Activated gamma-delta T cell treated with anti-CD3 and anti-CD28 coated beads, Interleukin-2, amount 50 U/mL, for 16 hours (primary cell): ENCODE results near the gene MYO19.
"Not testable (repeated sequence)": the region's sequence is repeated elsewhere in the genome, so short reads cannot be mapped to it uniquely, and the experiment has no call there.

Experiments
- DNase-seq: peaks from one replicate; pipeline ENCODE4 v3.0.0-alpha.2; 2020; ENCODE audit warnings: low read depth

Gene MYO19

DNA sequence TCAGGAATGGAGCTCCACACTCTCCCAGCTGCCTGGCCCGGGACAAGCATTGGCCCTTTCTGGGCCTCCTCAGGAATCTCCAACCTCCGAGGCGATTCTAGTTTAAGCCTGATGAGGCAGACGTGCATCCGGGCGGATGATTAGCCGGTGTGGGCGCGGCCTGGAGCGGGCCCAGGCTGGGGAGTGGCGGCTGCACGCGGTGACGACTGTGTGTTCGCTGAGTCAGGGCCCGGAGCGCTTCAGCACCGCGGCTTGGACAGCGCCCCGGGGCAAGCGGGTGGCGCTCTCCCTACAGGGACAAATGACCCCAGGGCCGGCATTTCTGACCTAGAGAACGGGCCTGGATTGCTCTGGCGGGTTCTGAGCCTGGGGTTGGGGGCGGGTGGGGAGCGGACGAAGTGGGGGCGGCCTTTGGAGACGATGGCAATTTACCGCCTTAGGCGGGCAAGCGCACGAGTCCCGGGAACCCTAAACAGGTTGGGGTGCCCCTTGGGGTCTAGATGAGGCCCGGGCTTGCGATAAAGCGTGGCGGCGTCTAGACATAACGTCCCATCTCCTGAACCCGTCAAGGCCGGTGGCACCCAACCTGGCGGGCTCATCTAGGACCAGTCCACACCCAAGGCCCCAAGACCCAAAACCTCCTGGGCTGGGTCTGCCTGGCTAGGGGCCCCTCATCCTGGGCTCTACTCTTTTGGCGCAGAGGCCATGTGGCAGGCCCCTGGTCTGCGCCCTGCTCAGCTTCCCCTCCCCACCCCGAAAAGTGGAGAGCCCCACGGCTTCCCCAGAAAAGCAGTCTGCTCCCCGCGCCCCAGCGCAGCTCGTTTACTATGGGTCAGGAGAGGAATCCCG, 70.5 kb downstream of the MYO19 start:
- DNase-seq, result no peak

- DNase-seq, result no peak
These were observed 73.1 kb downstream of the MYO19 start for GRCh38 chr17:36461330-36462110.

GRCh38 chr17:36460265-36460937, 74.3 kb downstream of the MYO19 start:
- no peak for DNase-seq

DNA sequence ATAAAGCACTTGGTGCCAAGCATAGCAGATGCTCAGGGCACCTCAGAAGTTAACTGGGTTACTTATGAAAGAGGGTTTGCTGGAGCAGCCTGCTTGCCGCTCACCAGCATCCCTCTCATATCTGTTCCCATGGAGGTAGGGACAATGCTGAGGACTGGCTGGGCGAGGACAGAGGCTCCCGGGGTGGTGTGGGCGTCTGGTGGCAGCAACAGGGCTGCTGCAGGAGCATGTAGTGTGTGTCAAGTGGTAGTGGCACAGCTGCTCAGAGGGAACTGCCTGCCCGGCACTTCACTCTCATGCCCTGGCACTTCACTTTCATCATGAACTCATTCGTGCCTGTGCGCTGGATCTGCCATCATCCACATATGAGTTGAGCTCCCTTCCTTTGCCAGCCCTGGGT, 75.1 kb downstream of the MYO19 start:
- DNase-seq, result no peak

DNA sequence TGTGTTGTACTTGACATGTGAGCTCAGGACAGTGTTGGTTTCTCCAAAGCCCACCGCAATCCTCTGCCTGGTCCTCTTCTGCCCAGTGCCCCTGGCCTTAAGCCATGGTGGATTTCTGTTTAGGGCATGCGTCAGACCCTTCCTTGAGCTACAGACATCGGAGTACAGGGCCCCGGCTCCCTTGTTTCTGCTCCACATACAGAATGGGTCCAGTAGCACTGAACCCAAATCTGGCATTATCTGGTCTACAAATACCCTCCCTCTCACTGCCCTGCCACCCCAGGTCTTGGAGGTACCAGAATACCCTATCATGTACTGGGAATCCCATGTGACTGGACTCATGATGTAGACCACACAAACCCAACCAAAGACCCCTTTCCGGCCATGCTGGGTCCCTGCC, 75.6 kb downstream of the MYO19 start:
- DNase-seq, result no peak

DNA sequence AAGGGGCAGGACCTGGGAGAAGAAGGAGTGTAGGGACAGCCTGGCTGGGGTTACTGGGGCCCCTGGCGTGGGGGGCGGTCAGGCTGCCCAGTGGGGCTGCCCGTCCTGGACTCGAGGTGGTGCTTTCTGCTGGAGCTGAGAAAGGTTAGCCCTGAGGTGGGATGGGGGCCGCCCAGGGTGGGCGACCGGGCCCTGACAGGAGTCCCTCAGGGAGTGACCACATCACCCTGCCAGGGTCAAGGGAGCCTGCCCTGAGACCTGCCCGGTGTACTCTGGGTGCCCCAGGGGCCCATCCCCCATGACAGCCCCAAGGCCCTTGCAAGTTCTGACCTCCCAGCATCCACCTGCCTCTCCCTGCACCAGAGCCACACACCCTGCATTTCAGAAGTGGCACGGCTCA, 77.0 kb downstream of the MYO19 start:
- not testable (repeated sequence) for DNase-seq

- DNase-seq, result not testable (repeated sequence)
These were observed 81.8 kb downstream of the MYO19 start for GRCh38 chr17:36452888-36453287.

DNA sequence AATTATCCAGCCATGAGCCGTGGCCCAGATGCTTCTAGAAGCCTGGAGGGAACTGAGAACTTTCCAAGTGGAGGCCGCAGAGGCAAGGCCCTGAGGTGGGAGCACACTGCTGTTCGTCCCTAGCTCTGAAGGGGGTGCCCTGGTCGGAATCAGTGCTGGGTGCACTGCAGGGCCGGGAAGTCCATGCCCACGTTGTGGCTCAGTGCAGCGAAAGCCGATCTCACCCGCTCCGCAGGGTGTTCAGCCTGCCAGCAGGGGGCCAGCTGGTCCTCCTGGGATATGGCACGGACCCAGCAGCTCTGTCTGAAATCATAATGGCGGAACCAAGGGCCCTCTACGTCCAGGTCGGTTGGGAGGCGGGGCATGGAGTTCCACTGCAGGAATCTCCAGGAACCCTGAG, 84.7 kb downstream of the MYO19 start:
- not testable (repeated sequence) for DNase-seq
